HG03378 (cell line): Measurements from ENCODE around the gene PER2.

Experiments used
- ATAC-seq: cut with Tn5 transposase; IDR thresholded peaks from one replicate; pipeline ENCODE4 v1.9.1; 2021; ENCODE audit warnings: mild to moderate bottlenecking, moderate library complexity; ENCODE audit not compliant: unreplicated experiment

PER2 gene

GRCh38 chr2:238233625-238234024, 54.8 kb downstream of the PER2 start:
- ATAC-seq: no peak

- ATAC-seq: no peak
Observed at GRCh38 chr2:238231809-238232208, 56.6 kb downstream of the PER2 start.

- ATAC-seq: no peak
Observed at GRCh38 chr2:238231251-238231793, 57.1 kb downstream of the PER2 start.

DNA sequence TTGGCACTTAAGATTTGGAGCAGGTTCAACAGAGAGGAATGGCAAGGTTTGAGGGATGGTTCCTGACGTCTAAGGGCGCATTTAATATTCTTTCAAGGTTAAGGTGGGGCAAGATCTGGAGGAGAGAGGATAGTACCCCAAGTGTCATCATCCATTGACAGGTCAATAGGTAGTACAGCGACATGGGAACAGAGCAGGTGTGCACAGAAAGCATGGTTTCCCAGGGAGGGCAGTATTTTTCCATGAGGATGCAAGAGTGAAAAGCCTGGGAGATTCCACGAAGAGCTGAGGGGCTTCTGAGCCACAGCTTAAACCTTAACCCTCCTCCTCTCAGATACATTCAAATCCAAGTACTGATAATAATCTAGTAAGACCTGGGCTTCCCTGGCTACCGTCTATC, 57.7 kb downstream of the PER2 start:
- ATAC-seq: no peak

- ATAC-seq: no peak
Observed at GRCh38 chr2:238228700-238229099, 59.7 kb downstream of the PER2 start.

- ATAC-seq: no peak
Observed at GRCh38 chr2:238227587-238228032, 60.8 kb downstream of the PER2 start.

DNA sequence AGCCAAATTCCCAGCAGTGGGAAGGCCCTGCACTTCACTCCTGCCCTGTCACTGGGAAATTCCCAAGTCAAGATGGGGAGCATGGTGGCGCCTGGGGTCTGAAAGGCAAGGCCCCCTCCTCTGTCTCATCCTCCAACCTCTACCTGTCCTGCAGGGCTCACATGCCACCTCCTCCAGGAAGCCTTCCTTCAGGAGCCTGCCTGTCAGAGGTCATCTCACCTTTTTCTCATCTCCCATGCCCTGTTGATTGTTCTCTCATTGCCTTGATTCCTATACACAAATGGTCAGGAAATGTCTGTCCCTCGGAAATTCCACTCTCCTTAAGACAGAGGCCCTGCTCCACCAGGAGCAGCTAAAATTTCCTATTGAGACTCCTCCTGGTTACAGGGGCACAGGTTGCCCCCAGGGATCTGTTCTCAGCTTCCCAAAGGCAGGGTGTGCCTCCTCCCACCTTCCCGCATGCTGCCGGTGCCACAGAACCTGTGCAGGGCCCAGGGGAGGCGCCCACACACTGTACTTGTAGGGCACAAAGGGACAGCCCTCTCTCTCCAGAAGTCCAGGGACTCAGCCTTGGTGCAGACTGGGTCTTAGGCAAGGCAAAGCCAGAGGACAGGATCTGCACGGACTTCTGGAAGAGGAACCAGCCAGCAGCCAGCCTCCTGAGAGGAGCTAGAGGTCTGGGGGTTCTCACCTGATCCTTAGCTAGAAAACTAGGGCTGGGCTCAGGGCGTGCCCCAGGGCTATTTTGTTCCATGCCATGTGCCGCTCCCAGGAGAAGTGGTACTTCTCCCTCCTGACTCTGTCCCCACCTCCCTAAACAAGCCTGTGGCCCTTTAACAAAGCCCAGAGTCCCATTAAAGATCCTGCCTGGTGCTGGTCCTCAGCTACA, 61.5 kb downstream of the PER2 start:
- ATAC-seq: no peak

- no peak for ATAC-seq
Observed at GRCh38 chr2:238225911-238226697, 62.3 kb downstream of the PER2 start.

DNA sequence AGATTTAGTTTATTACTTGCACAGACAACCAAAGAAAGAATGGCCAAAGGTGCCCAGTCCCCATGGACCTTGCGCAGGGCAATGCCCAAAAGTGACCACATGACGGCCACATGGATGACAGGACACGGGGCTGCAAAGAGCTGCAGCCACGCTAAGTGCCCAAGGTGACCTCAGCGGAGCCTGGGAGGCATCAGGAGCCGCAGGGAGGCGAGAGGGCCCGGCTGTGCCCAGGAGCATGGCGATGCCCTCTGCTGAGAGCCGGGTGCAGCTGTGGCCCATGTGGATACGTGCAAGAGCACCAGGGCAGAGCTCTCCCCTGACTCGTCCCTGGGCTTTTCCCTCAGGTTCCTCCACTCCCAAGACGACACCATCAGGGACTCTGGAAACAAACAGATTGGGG, 63.3 kb downstream of the PER2 start:
- ATAC-seq: no peak

- ATAC-seq: no peak
Observed at GRCh38 chr2:238224356-238225035, 63.9 kb downstream of the PER2 start.

- ATAC-seq: no peak
Observed at GRCh38 chr2:238220892-238221521, 67.4 kb downstream of the PER2 start.

- no peak for ATAC-seq
Observed at GRCh38 chr2:238220274-238220891, 68.0 kb downstream of the PER2 start.

DNA sequence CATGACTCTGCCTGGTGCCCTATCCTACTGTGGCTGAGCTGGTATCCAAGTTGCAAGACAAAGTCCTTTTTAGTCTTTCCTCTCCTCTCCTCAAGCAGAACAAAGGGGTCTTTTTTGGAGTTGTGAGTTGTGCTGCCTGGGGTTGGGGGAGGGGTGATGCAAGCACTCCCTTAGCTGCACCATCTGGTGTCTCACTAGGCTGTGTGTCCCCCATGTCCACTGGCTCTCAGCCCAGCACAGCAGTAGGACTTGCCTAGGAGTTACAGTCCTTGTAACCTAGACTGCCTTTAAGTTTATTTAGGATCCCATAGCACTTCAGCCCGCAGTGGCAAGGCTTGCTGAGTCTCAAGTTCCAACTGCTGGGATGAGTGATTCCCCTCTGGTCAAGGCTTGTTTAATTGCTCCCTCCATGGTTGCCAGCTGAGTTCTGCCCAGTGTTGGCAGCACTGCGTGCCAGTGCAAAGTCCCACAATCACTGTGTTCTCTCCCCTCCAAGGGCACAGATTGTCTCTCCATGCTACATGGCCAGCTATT, 71.7 kb downstream of the PER2 start:
- ATAC-seq: no peak

DNA sequence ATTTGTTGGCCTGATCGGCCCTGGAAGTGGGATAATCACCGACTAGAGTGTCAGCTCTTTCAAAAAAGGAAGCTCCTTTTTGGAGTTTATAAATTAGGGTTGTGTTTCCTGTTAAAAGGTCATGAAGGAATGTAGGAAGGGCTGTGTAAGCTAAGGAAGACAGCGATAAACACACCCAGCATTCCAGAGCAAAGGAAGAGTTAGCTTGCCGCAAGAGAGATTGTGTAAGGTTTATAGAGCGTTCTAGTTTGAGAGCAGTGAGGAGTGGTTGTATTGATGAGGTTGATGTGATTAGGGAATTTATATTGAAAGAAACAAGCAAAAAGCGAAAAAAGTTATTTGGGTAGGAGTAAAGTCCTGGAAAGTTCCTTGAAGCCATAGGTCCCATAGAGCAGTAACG, 81.4 kb downstream of the PER2 start:
- no peak for ATAC-seq

- ATAC-seq: no peak
Observed at GRCh38 chr2:238203973-238204683, 84.3 kb downstream of the PER2 start.

DNA sequence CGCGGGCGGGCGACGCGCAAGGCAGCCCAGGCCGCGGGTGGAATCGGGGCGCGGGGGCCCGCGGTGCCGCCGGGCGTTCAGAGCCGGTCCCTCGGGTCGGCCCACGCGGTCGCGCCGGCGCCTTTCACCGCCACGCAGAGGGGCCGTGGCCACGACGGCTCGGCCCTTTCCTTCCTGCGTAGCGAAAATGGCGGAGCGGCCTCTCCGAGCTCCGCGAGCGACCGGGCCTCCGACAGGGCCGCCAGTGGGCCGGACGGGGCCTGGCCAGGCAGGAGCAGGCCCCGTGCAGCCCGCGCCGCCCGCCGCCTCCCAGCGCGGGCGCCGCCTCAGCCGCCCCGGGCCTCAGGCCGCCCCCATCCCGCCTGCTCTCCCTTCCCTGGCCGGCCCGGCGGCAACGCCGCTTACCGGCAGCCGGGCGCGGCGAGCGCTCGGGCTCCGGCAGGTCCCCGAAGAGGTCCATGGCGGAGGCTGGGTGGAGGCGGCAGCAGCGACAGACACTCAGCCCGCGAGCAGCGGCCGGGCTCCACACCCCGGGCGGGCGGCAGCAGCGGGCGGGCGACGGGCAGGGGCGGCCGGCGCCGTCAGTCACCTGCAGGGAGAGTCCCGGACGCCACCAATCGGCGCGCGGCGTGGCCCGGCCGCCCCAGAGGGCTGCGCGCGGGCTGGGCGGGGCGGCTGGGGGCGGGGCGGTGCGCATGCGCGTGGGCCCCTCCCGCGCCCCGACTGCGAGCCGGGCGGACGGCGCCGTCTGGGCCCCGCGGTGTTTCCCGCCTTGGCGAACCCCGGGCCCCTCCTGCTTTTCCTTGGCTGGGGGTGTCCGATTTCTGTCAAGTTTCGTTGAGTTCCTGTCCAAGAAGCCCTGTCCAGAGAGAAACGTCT, 85.1 kb downstream of the PER2 start, which contains the start of gene ILKAP:
TSS of gene ILKAP (minus strand) at position 602 of the 879 bp plus-strand sequence. CDS start at position 460, 142 bp downstream.
- ATAC-seq: peak; percentile 75

- no peak for ATAC-seq
Observed at GRCh38 chr2:238202326-238203093, 85.9 kb downstream of the PER2 start.
